Measurements from ENCODE around the gene AOC1.

Gene AOC1

DNA sequence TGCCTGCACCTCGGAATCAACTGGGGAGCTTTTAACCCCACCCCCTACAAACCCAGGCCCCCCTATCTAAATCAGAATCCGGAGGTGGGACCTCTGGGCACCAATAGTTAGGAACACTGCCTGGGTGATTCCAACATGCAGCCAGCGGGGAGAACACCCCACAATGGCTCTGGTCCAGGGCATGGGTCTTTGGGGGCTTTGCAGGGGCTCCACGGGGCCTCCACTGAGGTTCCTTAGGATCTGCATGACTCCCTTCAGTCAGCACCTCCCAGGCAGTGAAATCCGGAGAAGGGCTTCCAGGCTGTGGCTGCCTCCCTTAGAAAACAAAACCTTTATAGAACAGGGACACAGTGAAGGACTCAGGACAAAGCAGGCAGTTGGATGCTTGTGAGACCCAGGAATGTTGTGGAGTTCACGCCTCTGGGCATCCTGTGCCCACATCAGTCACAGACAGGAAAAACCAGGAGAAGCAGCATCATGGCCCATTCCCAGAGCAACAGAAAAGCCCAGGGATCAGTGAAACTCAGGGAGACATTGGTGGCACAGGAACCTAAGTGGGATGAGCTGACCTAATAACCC is 16.5 kb upstream of the AOC1 start:
- no peak for DNase-seq

DNA sequence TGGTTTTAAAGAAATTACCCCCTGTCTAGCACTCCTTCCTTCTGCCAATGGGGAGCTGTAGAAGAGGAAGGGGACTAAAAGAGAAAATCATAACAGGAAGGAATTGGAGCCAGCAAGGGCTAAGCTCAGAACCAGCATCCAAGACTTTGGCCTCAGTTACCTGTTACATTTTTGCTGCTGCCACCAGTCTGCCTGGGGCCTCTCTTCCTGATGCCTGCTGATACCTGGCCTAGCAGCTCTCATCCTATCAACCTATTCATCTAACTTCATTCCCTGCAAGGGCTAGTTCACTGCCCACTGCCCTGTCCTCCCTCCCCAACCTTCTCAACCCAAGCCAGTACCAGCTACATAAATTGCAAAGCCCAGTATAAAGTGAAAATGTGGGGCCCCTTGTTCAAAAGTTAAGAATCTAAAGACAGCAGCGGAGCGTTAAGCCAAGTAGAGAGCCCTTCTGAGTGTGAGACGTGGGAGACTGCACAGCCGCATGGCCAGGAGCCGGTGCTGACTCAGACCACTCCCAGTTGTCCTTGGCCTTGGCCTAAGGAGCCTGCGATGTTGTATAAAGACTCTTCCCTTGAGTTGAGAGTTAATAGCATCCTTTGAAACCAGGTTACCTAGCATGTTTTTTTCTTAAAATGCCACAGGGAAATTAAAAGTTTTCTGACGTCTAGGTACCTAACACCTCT is 13.2 kb upstream of the AOC1 start:
- no peak for DNase-seq

DNA sequence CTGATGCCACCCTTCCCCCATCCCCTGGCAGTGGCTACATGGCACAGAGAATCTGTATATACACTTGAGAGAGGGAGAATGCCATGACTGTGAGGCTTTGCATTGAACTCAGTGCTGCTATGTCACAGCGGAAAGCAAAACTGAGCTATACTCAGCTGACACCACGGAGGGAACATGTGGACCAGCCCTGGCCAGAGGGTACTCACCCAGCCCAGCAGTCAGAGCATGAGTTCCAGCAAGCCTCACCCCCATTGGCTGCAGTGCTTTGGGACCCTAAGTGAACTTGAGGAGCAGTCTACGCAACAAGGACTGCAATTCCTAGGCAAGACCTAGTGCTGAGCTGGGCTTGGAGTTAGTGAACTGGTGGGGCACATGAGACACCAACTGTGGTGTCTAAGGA is 10.3 kb upstream of the AOC1 start:
- DNase-seq: no peak

DNA sequence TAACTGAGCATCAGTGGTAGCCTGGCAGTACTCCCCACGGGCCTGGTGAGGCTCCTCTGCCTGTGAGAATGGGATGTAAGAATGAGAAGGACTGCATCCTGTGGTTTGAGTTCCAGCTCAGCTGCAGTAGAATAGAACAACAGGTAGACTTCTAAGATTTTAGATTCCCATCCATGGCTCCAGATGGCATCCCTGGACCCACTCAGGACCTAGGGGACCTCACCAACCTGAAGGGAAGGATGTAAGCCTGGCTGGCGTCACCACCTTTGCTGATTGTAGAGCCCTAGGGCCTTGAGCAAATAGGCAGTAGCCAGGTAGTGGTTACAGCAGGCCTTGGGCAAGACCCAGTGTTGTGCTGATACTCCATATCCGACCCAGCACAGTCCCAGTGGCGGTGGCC is 9.6 kb upstream of the AOC1 start:
- DNase-seq: no peak

DNA sequence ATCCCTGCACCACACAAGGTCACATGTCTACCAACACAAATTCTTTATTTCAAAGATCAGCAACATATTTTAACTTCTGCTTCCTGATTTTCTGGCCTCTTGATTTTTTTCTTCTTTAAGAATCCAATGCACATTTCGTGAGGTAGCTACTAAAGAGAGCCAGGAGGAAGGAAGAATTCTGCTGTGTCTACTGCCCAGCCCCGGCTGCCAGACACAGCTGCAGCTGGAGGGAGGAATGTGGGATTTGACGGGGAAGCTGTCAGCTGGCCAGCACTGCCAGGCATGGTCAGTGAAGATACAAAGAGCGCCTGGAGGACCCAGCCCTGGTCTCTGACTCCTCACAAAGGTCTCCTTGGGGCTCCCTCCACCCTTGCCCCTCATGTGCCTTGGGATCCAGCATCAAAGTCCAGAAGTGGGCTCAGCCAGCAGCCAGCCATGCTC is 6.9 kb upstream of the AOC1 start:
- peak; percentile 59 for DNase-seq

DNA sequence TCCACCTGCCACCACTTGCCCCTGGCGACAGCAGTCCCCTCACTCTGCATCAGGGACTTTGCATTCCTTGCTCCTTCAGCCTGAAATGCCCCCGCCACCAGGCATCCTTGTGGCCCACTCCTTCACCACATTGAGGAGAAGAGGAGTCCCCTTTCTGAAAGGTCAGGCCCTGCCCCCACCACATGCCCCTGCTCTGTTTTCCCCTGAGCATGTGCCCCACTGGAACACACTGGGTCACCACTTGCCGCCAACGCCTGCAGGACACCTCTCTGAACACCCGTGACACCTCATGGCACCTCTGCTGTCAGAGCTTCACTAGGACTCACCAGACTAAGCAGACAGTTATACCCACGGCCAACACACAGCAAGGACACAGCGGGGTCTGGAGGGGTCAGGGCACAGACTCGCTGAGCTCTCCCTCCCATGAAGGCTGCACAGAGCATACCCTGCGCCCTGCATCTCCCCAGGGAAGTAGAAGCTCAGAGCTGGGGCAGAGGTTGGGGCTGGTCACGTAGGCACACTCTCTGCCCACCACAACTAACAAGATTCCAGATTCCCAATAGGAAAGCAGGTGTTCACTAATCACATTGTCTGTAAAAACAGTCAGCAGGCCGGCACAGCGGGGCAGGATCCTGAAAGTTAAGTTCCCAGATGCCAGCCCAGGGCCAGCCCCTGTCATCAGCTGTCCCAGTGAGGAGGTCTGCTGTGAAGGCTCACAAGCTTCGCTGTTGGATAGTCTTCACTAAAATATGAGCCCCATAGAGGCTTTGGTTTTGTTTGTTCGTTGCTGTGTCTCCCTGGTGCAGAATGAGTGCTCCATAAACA is 5.8 kb upstream of the AOC1 start:
- no peak for DNase-seq

DNA sequence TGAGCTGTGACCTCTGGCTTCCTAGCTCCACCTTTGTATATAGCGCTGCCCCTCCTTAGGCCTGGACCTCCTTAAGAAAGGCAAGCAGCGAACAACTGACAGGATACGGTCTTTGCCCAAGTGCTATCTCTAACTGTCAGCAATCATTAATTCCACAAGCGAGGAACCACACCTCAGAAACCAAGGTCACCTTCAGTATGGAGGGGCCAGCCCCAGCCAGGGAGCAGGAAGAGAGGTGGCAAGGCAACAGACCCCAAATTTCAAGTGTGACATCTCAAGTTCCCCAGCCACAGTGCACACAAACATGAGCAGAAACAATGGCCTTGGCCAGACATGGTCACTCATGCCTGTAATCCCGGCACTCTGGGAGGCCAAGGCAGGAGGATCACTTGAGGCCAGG is 4.8 kb upstream of the AOC1 start:
- no peak for DNase-seq

DNA sequence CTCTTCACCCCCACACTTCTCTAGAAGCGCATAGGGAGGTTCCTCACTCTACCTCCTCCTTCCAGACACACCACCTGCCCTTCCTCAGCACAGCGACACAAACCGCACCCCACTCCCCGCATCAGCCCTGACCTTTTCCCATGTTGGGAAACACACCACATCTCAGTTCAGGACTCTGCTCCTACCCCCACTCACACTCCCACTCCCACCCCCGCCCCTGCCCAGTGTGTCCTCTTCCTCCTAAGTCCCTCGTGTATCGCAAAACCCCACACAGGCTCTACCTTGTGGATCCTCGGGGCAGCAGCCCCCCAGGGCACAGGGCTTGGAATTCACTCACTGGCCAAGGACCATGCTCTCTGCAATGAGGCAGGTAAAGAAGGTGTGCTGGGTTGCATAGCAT is 4.2 kb upstream of the AOC1 start:
- no peak for DNase-seq

DNA sequence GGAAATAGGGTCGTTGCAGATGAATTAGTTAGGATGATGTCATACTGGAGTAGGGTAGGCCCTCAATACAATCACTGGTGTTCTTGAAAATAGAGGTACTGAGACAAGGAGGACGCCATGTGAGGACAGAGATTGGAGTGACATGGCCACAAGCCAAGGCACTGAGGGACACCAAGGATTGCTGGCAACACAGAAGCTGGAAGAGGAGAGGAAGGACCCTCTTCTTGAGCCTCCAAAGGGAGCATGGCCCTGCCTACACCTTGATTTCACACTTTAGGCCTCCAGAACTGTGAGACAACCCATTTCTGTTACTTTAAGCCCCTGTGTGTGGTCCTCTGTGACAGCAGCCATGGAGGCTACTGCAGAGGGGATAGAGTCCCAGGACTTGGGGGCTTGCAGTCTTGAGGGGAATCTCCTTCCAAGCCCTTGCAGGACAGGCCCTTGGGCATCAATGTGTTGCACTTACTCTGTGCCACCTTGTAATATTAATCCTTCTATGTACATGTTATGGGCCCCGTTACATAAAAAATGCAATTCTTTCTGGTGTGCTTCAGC is 3.7 kb upstream of the AOC1 start:
- no peak for DNase-seq

DNA sequence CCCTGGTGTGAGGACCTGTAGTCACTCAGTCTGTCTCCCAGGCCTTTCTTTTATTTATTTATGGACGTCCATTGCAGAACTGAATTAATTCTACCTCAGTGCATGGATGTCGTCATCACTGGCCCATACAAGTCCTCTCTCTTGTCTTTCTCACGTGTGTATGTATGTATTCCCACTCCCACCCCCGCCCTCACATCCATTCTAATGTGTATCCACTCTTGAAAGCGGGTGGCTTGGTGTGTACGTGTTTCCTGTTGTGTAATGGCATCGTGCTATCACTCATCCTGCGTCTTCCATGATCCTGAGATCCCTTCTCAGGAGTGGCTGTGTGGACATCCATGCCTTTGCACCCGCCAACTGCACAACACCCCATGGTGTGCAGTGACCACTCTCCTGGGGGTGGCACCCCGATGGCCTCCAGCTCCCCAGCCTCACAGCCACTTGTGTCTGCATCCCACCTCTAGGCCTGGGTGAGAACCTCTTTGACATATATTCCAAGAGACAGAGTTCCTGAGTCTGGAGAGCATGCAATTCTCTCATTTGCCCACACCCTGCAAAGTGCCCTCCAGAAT is 3.0 kb upstream of the AOC1 start:
- no peak for DNase-seq

DNA sequence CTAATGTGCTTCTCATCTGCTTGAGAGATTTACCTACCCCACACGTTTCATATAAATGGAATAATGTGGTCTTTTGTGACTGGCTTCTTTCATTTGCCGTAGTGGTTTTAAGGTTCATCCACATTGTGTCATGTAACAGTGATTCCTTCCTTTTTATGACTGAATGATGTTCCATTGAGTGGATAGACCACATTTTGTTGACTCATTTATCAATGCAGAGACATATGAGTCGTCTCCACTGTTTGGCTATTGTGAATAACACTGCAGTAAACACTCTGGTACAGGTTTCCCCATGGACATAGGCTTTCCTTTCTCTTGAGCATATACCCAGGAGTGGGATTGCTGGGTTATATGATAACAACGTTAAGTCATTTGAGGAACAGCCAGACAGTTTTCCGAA is 2.0 kb upstream of the AOC1 start:
- DNase-seq: no peak

DNA sequence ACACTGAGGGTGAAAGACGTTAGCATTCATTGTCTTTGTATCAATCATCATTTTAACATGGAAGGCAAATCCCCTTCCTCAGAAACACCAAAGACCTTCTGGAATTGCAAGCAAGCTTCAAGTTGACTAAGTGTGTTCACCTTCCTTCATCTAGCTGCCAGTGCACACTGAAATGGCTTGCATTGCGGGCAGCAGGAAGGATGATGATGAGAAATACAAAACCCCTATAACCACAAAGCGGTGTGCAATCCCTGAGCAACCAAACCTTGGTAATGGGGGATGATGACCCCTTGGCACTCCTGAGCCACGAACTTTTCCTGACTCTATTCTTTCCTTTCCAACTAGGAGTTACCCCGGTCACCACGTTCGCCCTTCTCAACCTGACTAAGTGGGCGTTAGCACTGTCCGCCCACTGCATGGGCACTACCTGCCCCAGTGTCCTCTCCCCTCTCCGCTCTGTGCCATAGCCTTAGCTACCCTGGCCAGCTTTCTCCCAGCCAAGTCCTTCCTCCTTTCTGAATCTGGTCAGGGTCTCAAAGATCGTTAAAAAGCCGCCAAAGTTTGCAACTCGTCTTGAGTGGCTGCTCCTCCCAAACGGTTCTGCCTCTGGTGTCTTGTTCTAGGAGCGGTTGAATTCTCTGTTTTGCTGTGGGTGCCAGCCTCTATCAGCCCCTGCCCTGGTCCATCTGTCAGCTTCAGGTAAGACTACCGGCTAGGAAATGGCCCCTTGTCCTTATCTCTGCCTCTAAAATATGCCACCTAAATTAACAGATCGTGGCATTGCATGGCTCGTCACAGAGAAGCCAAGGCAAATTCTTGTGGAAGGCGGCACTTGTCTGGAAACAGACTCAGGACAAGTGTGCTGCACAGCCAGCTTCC is 586 bp upstream of the AOC1 start:
- DNase-seq: no peak

DNA sequence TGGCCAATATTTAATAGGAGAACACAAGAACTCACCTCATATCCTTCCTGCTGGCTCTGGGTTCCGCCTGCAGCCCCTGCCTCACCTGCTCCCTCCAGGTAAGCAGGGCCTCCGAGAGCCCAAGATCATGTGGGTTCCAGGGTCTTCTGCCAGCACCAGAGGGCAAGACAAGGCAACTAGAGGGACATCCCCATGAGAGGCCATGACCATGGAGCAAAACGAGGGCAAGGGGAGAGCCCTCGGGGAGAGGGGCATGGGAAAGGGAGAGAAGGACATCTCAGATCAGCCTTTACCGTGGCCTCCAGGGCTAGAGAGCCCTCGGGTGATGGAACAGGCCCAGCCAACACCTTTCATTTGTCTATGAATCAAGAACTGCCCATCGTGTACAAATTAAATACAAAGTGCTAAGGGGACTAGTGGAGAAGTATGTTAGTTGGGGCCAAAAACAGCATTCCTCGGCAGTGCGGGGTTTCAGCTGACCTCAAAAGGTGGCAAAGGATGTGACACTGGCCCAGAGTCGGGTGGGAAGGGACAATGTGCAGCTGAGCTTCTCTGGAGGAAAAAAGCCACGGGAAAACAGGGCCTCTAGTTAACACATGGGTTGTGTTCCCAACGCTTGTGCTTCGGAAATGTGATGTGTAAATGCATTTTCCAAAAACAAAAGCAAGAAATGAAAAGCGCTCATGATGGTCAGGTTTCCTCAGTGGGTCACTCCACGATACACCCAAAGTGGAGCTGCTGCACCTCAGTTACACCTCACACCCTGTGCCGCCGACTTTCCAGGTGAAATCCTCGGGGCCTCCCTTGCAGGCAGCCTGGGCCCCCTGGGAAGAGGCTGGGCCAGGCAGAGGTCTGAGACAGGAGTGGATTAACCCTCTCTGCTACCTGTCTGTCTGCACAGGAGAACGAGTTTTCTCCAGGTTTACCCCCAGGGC is 2.0 kb downstream of the AOC1 start:
- DNase-seq: no peak

DNA sequence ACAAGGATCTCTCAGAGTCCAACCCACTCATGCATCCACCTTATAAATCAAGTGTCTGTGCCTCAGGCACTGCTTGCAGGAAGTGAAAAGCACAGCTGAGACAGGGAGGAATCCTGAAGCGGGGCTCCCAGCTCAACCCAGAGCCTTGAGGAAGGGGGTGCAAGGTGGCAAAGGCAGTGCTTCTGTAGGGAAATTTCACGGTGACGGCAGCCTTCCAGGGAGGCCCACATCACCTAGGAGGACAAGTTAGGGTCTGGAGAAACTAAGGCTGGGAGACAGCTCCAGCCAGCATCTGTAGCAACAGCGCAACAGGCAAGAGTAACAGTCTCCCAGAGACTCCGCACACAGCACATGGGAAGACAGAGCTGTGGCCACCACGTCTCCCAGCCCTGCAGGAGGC is 2.7 kb downstream of the AOC1 start:
- DNase-seq: no peak

DNA sequence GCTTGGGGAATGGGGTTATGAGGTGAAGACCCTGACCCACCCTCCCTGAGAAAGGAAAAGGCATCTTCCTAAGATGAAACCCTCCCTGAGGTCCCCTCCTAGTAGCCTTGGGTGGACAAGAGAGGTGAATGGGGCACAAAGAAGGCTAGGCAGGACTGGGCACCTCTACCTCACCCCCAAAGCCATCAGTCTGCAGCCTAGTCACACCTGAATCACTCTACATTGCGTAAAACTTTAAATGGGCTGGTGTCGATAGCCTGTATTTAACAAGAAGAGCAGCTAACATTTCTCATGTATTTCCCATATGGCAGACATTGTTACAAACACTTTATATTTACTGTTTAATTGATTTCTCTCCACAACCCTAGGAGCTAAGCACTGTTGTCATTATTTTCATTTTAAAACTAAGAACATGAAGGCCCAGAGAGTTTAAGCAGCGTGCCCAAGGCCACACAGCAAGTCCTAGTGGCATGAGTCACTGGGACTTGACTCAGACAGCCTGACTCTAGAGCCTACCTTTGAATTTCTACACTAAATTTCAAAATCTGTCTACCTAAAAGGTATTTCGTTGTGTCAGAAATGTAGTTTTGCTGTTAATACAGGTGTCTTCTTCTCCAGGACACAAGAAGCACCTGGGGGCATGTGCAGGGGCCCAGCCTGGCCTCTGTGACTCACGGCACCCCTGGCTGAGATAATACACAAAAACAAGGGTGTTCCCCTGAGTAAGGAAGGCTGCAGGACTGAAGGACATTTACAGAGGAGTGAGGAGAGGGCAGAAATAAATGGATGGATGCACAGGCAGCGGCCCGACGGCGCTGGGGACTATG is 3.4 kb downstream of the AOC1 start:
- no peak for DNase-seq

DNA sequence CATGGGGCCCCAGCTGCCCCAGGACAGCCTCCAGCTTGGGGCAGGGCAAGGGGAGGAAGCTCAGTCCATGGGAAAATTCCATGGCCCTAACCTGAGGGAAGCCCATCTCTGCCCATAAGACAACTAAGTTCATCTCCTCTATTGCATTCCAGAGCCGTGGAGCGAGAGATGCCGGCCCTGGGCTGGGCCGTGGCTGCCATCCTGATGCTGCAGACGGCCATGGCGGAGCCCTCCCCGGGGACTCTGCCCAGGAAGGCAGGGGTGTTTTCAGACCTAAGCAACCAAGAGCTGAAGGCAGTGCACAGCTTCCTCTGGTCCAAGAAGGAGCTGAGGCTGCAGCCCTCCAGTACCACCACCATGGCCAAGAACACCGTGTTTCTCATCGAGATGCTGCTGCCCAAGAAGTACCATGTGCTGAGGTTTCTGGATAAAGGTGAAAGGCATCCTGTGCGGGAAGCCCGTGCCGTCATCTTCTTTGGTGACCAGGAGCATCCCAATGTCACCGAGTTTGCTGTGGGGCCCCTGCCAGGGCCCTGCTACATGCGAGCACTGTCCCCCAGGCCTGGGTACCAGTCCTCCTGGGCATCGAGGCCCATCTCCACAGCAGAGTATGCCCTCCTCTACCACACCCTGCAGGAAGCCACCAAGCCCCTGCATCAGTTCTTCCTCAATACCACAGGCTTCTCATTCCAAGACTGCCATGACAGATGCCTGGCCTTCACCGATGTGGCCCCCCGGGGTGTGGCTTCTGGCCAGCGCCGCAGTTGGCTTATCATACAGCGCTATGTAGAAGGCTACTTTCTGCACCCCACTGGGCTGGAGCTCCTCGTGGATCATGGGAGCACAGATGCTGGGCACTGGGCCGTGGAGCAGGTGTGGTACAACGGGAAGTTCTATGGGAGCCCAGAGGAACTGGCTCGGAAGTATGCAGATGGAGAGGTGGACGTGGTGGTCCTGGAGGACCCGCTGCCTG is 4.3 kb downstream of the AOC1 start:
- no peak for DNase-seq

DNA sequence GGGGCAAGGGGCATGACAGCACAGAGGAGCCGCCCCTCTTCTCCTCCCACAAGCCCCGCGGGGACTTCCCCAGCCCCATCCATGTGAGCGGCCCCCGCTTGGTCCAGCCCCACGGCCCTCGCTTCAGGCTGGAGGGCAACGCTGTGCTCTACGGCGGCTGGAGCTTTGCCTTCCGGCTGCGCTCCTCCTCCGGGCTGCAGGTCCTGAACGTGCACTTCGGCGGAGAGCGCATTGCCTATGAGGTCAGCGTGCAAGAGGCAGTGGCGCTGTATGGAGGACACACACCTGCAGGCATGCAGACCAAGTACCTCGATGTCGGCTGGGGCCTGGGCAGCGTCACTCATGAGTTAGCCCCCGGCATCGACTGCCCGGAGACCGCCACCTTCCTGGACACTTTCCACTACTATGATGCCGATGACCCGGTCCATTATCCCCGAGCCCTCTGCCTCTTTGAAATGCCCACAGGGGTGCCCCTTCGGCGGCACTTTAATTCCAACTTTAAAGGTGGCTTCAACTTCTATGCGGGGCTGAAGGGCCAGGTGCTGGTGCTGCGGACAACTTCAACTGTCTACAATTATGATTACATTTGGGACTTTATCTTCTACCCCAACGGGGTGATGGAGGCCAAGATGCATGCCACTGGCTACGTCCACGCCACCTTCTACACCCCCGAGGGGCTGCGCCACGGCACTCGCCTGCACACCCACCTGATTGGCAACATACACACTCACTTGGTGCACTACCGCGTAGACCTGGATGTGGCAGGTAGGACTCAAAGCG is 5.1 kb downstream of the AOC1 start:
- no peak for DNase-seq
